Fibroblast of the aortic adventitia (primary cell): Measurements from ENCODE around the gene GPR68. TPM values are rescaled to one million over a fixed set of nuclear protein-coding genes. Genes with fewer than 3 reads are reported as not detected.

ENCODE experiments used
- DNase-seq: peaks from one replicate; pipeline ENCODE4 v3.0.0-alpha.2; 2010; ENCODE audit warnings: low read depth
- H3K4me3 ChIP-seq: 2 replicates; pipeline ENCODE4 v1.5.1; 2011; ENCODE audit warnings: low read depth, mild to moderate bottlenecking, control low read depth, low read length, moderate library complexity
- total RNA-seq: library from RNA; depleted of rRNA; stranded (reverse); fragments of >200 nt; gene quantifications from 2 replicates; pipeline ENCODE4 v1.2.3, GENCODE V29; 2012; ENCODE audit warnings: low replicate concordance
- TF ChIP-seq, protein P1 (sequence below): IDR thresholded peaks from 2 replicates; pipeline ENCODE4 v1.5.1; 2011; ENCODE audit warnings: mild to moderate bottlenecking, low read length, control low read depth, inconsistent platforms; ENCODE audit not compliant: insufficient read depth

GPR68 gene
- total RNA-seq, 1 donor: 17.1 TPM

- no peak for DNase-seq
- H3K4me3 ChIP-seq: no peak overlapping the region
- TF ChIP-seq, protein P1, sequence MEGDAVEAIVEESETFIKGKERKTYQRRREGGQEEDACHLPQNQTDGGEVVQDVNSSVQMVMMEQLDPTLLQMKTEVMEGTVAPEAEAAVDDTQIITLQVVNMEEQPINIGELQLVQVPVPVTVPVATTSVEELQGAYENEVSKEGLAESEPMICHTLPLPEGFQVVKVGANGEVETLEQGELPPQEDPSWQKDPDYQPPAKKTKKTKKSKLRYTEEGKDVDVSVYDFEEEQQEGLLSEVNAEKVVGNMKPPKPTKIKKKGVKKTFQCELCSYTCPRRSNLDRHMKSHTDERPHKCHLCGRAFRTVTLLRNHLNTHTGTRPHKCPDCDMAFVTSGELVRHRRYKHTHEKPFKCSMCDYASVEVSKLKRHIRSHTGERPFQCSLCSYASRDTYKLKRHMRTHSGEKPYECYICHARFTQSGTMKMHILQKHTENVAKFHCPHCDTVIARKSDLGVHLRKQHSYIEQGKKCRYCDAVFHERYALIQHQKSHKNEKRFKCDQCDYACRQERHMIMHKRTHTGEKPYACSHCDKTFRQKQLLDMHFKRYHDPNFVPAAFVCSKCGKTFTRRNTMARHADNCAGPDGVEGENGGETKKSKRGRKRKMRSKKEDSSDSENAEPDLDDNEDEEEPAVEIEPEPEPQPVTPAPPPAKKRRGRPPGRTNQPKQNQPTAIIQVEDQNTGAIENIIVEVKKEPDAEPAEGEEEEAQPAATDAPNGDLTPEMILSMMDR: no peak
These were observed 19.5 kb downstream of the GPR68 start for GRCh38 chr14:91225025-91225424.

- no peak for DNase-seq
- no peak overlapping the region for H3K4me3 ChIP-seq
- TF ChIP-seq, protein P1: no peak
These were observed 21.3 kb downstream of the GPR68 start for GRCh38 chr14:91223028-91223783.

- DNase-seq: no peak
- TF ChIP-seq, protein P1: no peak
- no peak overlapping the region for H3K4me3 ChIP-seq
These were observed 23.2 kb downstream of the GPR68 start for GRCh38 chr14:91221270-91221669.

DNA sequence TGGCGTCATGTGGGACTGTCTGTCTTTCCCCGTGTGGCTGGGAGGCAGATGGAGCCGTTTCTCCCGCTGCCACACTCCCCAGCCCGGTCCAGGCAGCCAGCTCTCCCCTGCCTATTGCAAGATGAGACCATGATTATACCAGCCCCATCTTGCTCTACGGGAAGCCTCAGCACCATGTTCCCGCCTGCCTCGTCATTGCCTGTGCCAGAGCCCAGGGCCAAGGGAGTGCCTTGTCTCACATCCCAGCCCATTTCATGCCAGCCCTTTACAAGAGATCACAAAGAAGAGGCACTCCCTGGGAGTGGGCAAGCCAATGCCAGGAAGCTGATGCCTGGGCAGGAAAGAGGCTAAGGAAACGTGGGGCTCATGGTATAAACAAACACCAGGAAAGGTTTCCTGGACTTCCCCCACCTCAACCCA, 23.9 kb downstream of the GPR68 start:
- DNase-seq: no peak

GRCh38 chr14:91219517-91220389, 24.8 kb downstream of the GPR68 start:
- no peak for DNase-seq
- H3K4me3 ChIP-seq: no peak overlapping the region
- TF ChIP-seq, protein P1: no peak

More for the DNA sequence above, 23.9 kb downstream of the GPR68 start:
- TF ChIP-seq, protein P1: no peak
- no peak overlapping the region for H3K4me3 ChIP-seq

DNA sequence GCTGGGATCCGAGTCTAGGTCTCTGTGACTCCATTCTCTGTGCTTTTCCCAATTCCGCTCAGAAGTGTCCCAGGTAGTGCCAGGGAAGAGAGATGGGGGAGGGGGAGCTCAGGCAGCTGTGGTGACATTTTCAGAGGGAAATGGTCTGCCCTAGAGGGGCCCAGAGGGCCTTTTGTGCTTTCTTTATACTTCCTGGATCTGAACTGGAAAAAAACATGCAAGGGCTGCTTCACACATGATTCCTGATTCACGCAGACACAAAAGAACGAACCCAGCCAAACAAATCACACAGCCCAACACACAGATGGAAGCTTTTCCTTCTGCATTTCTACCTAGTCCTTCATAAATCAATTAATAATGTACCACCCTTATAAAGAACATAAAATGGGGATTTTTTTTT, 26.5 kb downstream of the GPR68 start:
- TF ChIP-seq, protein P1: no peak
- no peak overlapping the region for H3K4me3 ChIP-seq
- DNase-seq: no peak
